ENCODE results near the gene TBX1.

Gene TBX1

DNA sequence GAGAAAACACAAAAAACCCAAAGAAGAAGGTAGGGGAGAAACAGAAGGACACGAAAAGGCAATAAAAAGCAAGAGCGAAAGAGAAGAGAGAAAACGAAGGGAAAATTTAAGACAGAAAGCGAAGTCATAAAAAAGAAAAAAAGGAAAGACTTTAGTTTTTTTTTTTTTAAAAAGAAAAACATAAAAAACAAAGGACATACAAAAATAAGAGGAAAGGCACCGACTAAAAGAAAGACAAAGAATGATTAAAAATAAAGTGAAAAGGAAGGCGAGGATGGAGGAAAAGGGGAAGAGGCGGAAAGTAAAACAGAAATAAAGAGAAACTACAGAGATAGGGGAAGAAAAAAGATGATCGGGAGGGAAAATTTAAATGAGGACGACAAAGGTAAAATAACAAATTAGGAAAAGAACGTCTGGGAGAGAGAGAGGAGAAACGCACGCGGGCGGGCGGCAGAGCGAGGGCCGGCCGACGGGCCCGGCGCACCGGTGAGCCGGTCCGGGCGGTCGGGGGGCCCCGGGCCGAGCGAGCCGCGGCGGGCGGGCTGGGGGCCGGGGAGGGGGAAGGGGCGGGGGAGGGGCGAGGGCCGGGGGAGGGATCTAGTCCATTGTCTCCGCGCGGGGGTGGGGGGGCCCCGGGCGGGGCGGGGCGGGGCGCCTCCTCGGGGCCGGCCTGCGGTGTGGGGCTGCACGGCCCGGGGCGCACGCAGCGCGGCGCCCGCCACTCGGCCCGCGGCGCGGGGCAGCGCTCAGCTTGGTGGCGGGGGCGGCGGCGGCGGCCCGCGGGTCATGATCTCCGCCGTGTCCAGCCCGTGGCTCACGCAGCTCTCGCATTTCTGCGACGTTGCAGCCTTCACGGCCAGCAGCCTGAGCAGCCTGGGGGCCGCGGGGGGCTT lies at the start of gene TBX1:
TBX1 (plus strand) TSS at position 721 of the 893 bp plus-strand sequence; CDS start at position 787, 66 bp downstream.
- no peak for DNase-seq

GRCh38 chr22:19713245-19713644 lies 47.3 kb upstream of the TBX1 start:
- no peak for DNase-seq

GRCh38 chr22:19713650-19714311 lies 46.8 kb upstream of the TBX1 start:
- no peak for DNase-seq

DNA sequence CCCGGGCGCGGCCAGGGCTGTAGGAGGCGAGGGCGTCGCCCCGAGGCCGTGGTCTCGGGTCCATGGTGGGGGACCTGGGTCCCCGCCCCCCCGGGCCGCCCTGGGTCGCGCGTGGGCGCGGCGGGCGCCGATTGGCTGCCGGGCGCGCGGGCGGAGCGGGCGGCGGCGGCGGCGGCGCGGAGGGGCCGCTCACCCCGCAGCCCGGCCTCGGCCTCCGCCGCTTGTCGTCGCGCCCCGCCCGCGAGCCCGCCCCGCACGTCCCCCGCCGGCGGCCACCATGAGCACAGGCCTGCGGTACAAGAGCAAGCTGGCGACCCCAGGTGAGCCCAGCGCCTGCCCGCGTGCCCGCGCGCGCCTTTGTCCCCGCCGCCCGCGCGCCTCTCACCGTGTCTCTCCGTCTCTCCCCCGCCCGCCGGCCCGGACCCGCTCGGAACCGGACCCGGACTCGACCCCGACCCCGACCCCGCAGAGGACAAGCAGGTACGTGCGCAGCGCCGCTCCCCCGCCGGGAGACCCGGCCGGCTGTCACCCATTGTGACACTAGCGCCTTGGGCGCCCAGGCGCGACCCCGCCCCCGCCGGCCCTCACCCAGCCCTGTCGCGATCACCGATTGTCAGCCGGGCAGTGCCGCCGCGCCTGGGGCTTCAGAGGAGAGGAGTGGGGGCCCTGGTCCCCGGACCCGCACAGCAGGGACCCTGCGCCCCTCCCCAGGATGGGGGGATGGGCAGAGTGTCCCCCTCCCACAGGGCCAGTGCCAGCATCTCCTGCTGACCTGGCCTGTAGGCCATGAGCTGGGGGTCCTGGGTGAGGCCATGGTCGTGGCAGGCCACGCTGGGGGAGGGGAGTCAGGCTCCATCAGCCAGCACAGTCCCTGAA lies 46.0 kb upstream of the TBX1 start, which contains the start of gene SEPTIN5:
SEPTIN5 (plus strand) TSS at position 192 of the 876 bp plus-strand sequence; CDS start at position 278, 86 bp downstream.
- no peak for DNase-seq

- no peak for DNase-seq
Observed at GRCh38 chr22:19715188-19715930, 45.2 kb upstream of the TBX1 start.

DNA sequence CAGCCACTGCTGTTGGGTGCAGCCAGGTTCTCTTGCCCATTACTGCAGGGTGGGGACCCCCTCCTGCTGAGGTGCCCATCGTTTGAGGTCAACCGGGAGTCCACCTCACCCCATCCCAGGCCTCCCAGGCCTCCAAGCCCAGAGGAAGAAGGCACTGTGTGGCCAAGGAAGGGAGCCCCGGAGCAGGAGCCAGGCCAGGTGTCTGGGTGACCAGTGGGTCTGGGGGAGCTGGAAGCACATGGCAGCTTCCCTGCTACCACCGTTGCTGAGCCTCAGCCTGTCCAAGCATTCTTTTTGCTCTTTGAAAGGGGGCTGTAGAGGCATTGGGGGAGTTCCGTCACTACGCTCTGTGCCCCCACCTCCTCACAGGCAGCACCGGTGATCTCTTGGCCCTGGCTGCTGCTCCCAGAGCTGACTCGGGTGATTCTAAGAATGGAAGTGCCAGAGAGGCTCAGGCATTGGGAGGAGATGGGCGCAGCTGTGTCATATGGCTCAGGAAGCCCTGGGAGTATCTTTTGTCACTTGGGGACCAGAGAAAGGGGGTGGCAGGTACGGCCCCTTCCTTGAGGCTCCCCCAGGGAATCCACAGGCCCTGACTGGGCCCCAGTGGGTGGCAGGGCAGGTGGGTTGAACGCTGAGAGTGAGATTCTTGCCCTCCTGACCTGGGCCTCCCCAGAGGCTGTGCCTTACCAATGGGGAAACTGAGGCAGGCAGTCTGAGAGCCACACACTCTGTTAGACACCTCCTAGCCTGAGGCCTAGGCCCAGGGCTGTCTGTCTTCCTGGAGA lies 44.3 kb upstream of the TBX1 start:
- DNase-seq = no peak

DNA sequence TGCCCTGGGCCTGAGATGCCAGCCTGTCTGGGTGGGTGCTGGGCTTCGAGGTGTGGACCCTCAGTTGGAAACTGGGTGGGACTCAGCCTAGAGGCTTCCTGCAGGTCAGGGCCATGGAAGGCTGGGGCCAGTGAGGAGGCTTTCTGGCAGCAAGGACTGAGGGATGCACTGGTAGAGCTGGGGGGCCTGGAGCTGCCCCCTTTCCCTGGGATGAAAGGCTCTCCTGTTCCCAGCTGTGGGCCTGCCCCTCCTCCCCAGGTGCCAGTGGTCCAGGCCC lies 43.8 kb upstream of the TBX1 start:
- DNase-seq = no peak

DNA sequence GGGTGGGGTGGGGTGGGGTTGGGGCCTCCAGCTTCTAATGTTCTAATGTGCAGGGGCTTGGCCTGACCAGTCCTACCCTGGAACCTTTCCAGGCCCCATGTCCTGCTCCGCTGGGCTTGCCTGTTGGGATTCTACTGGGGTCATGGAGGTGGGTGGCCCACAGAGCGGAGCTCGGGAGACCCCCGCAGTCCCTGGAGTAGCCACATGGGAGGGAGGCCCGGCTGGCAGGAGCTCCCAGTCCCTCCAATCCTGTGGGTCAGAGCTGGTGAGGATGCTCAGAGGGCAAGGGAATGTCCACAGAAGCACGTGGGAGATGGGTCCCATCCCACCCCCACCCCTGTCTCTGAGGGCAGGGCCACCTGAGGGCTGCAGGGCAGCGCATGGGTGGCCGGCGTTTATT lies 43.4 kb upstream of the TBX1 start:
- no peak for DNase-seq

DNA sequence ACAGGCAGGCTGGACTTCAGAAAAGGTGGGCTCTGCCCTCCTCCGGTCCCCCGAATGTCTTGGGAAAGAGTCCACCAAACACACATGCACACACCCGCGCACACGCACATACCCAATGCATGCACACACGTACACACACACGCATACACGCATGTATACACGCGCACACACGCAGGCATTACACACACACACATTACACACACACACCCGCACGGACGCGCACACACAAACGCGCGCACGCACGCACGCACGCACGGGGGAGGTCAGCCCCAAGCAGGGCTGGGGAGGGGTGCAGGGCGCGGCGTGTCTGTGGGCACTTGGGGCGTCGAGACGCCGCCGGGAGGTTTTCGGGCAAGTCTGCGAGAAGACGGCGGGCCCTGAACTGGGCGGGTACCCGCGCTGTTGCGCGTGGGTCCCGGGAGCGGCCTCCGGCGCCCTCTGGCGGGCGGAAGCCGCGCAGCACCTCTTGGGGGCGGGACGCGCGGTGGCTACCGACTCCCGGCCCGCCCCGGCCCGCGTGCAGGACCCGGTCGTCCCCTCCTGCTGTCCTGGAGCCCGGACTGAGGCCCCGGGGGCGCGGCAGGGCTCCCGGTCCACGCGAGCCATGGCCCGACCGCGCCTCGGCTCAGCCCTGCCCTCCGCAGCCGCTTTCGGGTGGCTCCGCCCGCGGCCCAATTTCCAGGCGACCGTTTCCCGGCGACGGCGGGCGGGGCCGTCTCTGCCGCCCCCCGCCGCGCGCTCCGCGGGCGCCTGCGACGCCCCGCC lies 42.7 kb upstream of the TBX1 start:
- DNase-seq = no peak

DNA sequence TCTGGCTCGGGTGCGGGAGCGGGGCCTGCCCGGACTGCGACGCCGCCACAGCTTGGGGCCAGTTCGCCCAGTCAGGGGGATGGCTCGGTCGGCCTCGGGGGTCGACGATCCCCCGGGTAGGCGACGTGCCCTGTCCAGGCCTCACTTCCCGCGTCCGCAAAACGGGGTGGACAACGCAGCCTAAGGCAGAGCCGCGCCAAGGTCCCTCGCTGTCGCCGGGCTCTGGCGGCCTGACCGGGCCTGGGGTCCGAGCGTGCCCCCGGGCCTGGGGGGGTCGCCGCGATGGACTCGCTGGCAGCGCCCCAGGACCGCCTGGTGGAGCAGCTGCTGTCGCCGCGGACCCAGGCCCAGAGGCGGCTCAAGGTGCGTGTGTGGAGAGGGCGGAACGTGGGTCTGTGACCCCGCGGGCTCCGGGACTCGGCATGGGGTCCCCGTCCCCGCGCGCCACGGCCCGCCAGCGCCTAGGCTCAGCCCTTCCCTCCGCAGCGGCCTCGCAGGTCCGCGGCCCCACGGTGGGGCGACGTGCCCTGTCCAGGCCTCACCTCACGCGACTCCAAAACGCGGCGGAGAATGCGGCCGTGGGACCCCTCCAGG lies 42.0 kb upstream of the TBX1 start:
- DNase-seq = no peak

- DNase-seq = no peak
Observed at GRCh38 chr22:19719050-19719482, 41.5 kb upstream of the TBX1 start.

DNA sequence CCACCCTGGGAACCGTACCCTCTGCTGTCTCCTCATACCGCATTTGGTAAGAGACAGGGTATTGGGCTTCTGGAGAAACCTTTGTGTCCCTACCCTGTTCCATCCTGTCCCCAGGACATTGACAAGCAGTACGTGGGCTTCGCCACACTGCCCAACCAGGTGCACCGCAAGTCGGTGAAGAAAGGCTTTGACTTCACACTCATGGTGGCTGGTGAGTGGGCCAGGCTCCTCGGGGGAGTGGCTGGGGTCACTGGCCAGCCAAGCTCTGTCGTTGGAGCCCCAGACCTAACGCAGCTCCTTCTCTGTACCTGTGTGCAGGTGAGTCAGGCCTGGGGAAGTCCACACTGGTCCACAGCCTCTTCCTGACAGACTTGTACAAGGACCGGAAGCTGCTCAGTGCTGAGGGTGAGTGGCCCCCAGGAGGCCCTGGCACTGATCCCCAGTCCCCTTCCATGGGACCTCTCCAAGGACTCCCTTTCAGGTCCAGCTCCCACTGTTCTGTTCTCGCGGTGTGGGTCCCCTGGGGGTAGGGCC lies 41.0 kb upstream of the TBX1 start:
- DNase-seq = no peak

DNA sequence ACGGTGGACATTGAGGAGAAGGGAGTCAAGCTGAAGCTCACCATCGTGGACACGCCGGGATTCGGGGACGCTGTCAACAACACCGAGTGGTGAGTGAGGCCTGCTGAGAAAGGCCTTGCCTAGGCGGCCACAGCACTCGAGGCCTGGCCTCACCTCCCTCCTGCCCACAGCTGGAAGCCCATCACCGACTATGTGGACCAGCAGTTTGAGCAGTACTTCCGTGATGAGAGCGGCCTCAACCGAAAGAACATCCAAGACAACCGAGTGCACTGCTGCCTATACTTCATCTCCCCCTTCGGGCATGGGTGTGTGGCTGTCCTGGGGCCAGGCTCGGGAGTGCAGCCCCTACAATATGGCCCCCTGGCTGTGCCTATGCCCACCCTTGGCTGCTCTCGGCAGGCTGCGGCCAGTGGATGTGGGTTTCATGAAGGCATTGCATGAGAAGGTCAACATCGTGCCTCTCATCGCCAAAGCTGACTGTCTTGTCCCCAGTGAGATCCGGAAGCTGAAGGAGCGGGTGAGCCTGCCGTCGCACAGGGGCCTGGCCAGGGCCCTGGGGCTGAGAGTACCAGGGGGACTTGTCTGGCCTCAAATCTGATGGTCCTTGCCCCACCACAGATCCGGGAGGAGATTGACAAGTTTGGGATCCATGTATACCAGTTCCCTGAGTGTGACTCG lies 40.3 kb upstream of the TBX1 start:
- no peak for DNase-seq

GRCh38 chr22:19720999-19721329 lies 39.6 kb upstream of the TBX1 start:
- DNase-seq = no peak

DNA sequence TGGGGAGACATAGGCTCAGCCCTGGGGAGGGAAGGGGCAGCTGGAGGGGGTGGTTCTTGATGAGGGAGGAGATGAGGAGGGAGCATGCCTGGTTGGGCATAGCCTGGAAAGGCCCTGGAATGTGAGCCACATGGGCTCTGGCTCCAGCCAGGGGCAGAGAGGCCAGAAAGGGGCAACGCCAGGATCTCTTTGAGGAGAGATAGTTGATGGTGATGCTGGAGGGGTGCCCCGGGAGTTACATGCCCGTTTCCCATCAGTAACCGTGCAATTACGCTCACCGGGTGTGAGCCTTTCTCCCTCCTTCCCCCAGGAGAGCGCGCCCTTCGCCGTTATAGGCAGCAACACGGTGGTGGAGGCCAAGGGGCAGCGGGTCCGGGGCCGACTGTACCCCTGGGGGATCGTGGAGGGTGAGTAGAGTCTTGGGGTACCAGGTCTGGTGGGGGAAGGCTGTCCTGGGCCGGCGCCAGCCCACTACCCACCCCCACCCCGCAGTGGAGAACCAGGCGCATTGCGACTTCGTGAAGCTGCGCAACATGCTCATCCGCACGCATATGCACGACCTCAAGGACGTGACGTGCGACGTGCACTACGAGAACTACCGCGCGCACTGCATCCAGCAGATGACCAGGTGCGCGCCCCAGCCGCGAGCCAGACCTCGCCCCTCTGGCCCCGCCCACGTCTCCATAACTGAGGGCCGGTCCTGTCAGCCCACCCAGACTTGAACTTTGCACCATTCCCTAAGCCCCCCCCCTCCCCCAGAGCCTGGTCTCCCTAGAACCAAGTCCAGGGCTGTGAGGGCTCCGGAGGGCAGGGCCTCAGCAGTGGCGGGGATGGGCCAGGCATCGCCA lies 39.0 kb upstream of the TBX1 start:
- DNase-seq = no peak

- no peak for DNase-seq
Observed at GRCh38 chr22:19722178-19722981, 38.2 kb upstream of the TBX1 start.

GRCh38 chr22:19722982-19723231 lies 37.7 kb upstream of the TBX1 start:
- no peak for DNase-seq
